HG02610 (cell line): ENCODE measurements around the gene EGFR.

ENCODE experiments used
- ATAC-seq: cut with Tn5 transposase; IDR thresholded peaks from one replicate; pipeline ENCODE4 v1.9.1; 2021; ENCODE audit warnings: mild to moderate bottlenecking, moderate library complexity; ENCODE audit not compliant: unreplicated experiment

The EGFR gene

DNA sequence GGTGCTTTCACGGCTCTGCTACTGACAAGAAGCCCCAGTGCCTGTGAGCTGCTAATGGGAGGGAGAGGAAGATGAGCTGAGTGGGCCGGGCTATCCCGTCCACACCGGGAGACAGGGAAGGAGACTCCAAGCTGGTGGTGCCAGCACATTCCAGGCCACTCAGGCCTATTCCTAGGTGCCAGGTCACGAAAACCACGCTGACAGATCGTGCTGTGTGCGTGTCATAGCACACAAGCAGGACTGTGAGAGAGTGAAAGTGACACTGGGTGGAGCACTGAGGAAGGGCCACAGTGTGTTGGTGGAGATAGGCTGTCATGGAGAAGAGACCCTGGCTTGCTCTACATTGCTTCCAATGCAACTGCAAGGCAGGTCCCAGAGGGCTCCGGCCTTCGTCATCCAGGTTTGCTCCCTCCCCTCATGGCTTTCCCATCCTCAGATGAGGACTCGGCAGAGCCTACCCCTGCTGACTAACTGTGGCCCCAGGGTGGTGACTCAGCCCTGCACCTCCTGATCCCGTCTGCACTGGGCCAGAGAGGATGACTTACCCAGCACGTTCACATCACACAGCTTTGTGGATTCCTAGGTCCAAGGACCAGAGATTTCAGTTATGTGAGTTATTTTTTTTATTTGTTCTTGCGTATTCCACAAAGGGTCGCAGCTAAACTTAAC is 167.3 kb downstream of the EGFR start:
- no peak for ATAC-seq

DNA sequence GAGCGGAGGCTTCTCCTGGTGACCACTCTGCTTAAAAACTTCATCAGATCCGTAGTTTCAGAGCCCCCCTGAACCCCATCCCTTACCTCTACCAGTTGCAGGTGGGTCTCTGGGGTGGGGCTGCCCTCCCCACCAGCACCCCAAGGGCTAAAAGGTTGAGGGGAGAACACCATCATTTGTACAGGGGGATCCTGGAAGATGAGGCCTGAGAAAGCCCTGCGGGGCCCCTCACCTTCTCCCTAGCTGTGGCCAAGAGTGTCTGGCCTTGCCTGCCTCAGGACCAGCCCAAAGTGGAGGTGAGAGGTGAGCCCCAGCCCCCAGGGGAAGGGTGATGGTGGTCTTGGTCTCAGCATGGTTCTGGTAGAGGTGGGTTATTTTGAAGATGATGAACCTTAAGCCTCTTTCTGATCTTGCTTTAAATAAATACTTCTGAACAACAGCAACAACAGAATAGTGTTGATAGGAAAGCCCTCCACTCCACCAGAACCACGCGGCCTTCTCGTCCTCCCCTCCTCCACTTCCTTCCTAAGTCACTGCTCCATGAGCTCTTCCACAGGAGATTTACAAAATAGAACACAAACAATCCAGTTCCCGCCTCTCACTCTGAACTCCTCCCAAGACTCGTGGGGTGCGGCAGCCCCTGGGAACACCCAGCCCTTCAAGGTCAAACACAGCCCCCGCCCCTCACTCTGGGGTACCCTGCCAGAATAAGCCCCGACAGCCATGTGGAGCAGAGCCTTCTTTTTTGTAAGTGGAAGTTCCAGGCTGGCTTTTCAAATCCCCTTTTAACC is 169.1 kb downstream of the EGFR start:
- no peak for ATAC-seq

DNA sequence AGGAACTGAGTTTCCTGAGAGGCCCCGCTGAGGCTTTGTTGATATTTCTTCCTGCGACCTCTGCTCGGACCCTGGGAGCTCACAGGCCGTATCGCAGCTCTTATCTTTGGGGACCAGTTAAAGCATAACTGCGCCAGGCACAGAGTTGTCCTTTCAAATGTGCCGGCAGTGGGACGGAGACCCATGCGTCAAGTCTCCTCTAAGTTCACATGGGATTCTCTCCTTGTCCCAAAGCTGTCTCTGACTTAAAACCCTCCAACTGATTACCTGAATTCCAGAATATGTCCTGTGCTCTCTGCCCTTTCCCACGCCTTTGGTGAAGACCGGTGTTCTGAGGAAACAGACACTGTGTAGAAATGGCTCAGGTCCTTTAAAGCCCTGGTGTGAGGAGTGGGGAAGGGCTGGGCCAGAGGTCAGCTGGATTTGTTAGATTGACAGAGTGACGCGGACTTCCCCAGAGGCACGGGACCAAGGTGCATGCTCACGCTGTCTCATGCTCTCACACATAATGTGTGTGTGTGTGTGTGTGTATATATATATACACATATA is 169.8 kb downstream of the EGFR start:
- ATAC-seq = no peak

DNA sequence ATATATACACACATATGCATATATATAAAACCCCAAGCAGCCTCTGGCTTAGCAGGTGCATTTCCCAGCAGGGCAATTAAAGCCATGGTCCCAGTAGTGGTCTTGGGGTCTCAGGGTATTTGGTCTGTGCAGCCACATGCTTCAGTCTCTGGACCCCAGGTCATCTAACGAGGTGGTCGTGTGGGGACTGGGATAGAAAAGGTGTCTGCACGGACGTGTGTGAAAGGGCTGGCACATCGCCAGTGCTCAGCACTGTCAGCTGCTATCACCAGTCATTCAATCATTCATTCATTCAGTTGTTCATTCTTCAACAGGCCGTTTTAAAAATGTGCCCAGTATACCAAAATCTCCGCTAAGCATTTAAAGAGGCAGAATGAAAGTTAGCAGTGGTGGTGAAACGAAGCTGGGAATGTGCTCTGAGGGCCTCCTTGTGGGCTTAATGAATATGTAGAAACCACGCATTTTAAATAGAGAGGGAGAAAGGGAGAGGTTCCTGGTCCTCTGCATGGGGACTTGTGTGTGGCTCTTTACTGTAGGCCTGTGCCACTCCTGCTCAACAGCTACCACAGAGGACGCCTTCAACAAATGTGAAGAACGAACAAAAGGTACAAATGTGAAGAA is 170.4 kb downstream of the EGFR start:
- no peak for ATAC-seq

DNA sequence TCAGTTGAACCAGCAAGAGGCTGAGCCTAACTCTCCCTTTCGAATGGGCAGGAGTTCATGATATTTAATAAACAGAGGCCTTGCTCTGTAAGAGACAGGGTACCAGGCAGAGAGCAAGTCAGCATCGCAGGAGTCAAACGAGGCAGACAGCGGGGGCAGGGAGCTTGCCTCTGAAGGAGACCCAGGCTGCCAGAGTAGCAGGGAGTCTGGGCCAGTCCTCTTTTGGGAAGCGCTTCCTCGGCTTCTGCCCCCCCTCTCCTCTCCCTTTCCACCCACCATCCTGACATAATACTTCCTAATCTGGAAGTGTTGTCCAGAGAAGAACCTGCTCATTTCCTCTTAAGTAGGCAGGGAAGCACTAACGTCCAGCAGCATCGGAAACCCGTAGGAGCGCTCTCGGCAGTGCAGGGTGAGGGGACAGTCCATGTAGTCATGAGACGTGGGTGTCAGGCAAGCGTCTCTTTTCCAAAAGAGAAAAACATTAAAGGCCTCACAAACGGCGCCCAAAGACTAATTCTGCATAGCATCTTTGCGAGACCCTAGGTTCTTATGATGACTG is 171.1 kb downstream of the EGFR start:
- no peak for ATAC-seq

DNA sequence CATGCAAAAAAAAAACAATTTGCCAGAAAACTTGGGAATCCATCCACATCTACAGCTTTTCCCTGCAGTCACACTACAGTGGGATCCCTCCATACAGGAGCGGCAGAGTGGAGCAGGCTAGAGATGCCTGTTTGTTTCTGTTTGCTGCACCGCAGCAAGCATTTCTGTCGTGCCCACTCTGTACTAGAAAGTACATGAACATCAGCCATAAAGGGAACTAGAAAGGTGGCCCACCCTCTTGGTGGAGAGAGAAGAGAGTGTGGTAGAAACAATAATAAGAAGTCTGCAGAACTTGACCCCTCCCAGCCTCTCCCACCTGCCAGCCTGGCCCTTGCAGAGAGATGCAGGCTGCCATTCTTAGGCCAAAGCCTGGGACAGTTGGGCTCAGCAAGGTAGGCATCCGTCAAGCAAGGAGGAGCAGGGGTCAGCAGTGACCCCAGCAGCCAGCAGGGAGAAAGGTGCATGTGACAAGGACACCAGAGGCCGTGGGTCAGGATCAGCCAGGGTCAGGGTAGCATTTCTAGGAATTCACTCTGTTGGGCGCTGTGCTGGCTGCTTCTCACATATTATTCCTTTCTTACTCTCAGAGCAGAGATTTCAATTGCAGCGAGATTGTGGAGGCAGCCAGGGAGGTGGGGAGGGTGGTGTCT is 171.8 kb downstream of the EGFR start:
- ATAC-seq = no peak

DNA sequence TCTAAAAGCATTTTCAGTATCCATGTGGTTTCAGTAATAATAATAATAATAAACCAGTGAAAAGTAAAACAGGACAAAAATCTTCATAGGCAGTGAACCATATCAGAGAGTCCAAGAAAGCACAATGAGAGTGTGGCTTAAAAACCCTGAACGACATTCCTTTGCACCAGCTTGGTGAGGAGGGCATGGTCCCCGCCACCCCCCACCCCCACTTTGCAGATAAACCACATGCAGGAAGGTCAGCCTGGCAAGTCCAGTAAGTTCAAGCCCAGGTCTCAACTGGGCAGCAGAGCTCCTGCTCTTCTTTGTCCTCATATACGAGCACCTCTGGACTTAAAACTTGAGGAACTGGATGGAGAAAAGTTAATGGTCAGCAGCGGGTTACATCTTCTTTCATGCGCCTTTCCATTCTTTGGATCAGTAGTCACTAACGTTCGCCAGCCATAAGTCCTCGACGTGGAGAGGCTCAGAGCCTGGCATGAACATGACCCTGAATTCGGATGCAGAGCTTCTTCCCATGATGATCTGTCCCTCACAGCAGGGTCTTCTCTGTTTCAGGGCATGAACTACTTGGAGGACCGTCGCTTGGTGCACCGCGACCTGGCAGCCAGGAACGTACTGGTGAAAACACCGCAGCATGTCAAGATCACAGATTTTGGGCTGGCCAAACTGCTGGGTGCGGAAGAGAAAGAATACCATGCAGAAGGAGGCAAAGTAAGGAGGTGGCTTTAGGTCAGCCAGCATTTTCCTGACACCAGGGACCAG is 172.5 kb downstream of the EGFR start:
- ATAC-seq = no peak

DNA sequence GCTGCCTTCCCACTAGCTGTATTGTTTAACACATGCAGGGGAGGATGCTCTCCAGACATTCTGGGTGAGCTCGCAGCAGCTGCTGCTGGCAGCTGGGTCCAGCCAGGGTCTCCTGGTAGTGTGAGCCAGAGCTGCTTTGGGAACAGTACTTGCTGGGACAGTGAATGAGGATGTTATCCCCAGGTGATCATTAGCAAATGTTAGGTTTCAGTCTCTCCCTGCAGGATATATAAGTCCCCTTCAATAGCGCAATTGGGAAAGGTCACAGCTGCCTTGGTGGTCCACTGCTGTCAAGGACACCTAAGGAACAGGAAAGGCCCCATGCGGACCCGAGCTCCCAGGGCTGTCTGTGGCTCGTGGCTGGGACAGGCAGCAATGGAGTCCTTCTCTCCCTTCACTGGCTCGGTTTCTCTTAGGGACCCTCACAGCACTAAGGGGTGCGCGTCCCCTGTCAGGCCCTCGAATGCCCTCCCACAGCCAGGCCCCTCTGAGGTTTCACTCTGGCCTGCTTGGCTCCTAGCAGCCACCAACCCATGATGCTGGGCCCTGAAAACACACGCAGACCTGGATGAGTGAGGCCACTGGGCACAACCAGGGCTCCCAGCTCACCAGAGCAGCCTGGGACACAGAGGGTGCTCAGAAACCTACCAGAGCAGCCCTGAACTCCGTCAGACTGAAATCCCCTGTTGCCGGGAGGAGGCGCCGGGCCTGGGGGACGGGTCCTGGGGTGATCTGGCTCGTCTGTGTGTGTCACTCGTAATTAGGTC is 173.3 kb downstream of the EGFR start:
- no peak for ATAC-seq

DNA sequence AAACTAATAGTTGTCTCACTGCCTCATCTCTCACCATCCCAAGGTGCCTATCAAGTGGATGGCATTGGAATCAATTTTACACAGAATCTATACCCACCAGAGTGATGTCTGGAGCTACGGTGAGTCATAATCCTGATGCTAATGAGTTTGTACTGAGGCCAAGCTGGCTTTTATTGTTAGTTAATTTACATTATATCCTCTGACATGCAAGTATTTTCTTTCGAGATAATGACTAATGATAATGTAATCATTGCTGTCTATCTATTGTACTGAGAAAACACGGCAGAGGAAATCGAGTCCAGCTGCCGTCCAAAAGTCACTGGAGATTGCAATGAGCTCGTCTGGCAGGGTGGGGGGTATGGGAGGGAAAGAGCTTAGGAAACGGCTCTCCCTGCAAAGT is 173.9 kb downstream of the EGFR start:
- no peak for ATAC-seq

DNA sequence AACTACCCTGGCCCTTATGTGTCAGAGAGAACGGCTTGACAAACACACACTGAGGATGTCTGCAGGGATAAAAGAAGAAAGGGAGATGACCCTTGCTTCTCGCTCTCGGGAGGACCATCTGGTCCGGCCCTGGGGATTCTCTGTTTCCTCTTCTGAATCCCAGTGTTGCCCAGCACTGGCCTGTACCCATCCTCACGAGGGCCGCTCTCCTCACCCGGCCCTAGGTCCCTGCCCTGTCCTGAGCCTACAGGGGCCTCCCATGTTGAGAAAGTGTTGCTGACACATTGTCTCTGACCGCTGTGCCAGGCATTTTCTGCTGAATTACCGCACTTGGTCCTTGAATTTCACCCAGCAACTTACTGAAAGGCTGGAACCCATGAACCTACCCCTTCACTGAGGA is 174.4 kb downstream of the EGFR start:
- no peak for ATAC-seq

DNA sequence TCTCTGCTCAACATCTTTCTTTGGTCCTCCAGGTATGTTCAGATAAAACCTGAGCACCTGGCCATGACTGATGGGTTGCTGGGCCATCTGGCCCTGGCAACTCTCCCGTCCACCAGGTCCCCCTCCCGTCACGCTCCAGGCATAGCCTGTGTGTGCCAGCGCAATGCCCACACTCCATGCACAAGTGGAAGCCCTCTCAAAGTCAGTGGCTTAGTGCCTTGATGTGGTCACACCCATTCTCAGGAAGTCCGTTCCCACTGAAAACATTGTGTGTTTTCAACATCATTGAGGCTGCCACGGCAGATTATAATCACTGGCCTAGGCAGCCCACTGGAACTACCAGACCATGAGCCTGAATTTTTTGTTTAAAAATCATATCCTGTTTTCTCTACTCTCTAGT is 175.7 kb downstream of the EGFR start:
- no peak for ATAC-seq

DNA sequence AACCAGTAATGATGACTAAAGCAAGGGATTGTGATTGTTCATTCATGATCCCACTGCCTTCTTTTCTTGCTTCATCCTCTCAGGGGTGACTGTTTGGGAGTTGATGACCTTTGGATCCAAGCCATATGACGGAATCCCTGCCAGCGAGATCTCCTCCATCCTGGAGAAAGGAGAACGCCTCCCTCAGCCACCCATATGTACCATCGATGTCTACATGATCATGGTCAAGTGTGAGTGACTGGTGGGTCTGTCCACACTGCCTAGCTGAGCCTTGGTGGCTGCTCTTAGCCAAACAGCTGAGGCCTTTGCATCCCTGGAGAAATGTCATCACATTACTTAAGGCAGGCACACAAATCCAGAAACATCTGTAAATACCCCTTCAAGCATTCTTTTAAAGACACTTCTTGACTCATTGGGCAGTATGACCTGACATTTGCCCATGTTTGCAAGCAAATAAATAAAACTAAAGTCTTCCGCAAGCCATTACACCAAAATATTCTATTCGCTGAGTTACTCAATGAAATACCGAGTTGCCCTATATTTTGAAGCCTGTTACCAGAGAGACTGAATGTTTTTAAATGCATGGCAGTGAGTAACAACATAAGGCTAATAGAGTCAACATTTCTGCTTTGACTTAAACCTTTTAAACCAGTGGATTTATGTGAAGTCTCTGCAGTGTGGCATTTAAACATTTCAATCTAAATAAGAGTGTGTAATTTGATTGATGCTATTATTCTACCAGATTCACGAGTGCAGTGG is 180.0 kb downstream of the EGFR start:
- no peak for ATAC-seq

DNA sequence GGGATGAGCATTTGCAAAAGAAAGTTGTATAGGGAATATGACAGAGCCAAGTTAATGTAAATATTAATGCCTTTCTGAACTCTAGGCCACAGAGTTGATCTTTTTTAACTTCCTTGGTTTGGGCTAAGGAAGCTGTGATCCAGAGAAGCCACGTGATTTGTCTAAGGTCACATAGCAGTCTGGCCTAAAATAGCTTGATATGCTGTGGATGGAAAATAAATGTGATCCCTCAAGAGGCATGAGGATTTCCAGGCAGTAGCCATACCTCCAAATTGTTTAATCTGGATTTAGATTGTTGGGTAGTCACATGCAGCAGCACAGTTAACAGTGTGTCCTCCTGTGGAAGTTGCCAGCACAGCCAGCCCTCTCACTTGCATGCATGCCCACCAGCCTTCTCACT is 180.6 kb downstream of the EGFR start:
- ATAC-seq = no peak

DNA sequence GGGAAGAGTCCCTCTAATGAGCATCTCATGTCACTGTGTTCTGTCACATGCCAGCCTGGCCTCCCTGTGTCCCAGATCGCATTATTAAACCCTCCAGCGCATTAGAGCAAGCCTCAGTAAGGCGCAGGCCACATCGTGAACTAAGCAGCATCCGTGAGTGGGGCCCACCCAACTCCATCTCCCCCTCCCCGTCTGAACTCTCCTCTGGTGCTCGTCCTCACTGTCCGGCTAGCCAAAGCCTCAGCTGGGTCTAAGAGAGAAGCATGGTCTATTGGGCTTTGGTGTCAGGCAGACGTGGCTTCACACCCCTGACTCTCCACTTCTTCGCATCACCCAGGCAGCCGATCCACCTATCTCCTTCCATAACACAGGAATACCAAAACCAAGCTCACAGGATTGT is 181.6 kb downstream of the EGFR start:
- no peak for ATAC-seq

DNA sequence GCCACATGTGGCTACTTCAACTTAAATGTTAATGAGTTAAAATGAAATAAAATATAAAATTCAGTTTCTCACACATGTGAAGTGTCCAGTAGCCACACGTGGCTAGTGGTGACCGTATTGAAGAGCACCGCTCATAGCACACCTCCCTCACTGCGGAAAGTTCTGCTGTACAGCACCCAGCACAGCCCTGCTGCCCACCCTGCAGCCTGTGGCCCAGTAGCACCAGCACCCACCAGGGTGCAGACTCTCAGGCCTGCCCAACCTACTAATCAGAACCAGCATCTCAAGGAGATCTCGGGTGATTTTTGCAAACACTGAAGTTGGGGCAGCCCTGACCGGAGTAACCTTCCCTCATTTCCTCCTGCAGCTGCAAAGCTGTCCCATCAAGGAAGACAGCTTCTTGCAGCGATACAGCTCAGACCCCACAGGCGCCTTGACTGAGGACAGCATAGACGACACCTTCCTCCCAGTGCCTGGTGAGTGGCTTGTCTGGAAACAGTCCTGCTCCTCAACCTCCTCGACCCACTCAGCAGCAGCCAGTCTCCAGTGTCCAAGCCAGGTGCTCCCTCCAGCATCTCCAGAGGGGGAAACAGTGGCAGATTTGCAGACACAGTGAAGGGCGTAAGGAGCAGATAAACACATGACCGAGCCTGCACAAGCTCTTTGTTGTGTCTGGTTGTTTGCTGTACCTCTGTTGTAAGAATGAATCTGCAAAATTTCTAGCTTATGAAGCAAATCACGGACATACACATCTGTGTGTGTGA is 183.5 kb downstream of the EGFR start:
- no peak for ATAC-seq

DNA sequence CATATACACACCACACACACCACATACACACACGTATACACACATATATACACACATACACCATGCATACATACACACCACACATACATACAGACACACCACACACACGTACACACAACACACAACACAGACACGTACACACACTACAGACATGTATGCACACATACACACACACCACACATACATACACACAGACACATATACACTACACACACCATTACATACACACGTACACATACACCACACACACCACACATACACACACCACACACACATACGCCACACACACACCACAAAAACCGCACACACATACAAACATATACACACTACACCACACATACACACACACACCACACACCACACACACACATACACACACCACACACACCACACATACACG is 184.5 kb downstream of the EGFR start:
- ATAC-seq = no peak

DNA sequence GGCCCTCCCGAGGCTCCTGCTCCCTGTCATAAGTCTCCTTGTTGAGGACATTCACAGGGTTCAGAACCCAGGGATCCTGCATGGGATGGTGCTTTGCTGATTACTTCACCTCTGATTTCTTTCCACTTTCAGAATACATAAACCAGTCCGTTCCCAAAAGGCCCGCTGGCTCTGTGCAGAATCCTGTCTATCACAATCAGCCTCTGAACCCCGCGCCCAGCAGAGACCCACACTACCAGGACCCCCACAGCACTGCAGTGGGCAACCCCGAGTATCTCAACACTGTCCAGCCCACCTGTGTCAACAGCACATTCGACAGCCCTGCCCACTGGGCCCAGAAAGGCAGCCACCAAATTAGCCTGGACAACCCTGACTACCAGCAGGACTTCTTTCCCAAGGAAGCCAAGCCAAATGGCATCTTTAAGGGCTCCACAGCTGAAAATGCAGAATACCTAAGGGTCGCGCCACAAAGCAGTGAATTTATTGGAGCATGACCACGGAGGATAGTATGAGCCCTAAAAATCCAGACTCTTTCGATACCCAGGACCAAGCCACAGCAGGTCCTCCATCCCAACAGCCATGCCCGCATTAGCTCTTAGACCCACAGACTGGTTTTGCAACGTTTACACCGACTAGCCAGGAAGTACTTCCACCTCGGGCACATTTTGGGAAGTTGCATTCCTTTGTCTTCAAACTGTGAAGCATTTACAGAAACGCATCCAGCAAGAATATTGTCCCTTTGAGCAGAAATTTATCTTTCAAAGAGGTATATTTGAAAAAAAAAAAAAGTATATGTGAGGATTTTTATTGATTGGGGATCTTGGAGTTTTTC is 186.5 kb downstream of the EGFR start:
- no peak for ATAC-seq
